Measurements from ENCODE around the gene BRD3OS.
"Not testable (repeated sequence)": the region's sequence is repeated elsewhere in the genome, so short reads cannot be mapped to it uniquely, and the experiment has no call there.

Gene BRD3OS

DNA sequence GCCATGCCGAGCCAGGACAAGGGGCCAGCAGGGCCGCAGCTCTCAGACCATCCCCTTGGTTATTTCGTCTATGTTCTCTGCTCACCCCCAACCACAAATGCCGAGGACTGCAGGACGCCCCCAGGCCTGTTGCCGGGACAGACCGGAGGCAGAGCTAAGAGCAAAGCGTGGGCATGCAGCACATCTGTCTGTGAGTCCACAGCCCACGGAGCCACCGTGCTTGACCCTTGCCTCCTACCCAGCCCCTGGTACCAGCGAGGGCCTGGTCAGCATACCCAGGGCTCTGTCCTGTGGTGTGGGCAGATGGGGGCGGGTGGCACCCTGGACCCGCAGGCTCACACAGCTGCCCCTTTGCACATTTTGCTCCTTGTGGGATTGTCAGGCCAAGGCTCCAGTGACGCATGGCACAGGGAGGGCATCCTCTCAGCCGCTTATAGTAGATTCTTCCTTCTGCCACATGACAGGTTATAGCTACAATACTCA, 37.8 kb downstream of the BRD3OS start:
- DNase-seq (ENCODE audit: low read depth in 2 of 2): no peak

DNA sequence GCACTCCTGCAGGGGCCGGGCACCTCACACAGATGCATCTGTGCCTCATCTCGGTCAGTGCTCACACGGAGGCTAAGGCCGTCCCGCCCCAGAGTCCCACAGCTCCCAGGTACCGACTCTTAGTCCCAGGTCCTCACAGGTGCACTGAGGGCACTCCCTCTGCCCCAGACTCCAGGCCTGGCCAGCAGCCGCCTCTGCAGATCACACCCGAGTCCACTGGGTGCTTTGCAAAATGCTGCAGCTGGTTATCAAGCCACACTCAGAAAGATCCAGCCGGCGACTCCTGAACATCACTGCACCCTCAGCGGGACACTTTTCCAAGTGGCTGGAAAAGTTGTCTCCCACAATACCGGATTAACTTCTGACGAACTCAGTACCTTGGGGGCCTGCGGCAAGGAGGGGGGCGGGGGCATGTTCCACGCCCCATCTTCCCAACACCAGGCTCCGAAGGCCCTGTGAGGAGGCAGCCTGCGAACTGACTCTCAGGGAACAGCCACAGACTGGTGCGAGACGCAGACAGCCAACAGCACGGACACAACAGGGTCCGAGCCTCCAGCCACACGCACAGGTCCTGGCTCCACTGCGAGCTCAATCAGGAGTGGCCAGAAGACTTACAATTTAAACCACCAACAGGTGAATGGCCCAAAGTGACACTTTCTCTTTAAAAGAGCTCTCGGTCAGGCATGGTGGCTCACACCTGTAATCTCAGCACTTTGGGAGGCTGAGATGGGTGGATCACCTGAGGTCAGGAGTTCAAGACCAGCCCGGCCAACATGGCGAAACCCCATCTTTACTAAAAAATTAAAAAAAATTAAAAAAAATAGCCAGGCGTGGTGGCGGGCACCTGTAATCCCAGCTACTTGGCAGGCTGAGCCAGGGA, 38.5 kb downstream of the BRD3OS start:
- no peak for DNase-seq (ENCODE audit: low read depth in 2 of 2)

GRCh38 chr9:134064711-134065110, 39.4 kb downstream of the BRD3OS start:
- DNase-seq (ENCODE audit: low read depth in 2 of 2): no peak

- peak; percentile 27 to 36 for DNase-seq (ENCODE audit: low read depth in 2 of 2)
These were observed 40.5 kb downstream of the BRD3OS start for GRCh38 chr9:134065612-134066419.

- DNase-seq (ENCODE audit: low read depth in 2 of 2): no peak
These were observed 41.2 kb downstream of the BRD3OS start for GRCh38 chr9:134066526-134066912.

- peak in 1 of 2 donors; percentile 17 for DNase-seq (ENCODE audit: low read depth in 2 of 2)
These were observed 41.9 kb downstream of the BRD3OS start for GRCh38 chr9:134066913-134067851.

- DNase-seq (ENCODE audit: low read depth in 2 of 2): peak; percentile 60 to 64
These were observed 42.8 kb downstream of the BRD3OS start, which contains the start of gene BRD3 for GRCh38 chr9:134067904-134068743. Gene BRD3 (minus strand): TSS chr9:134068026. CDS start chr9:134053477, 14,549 bp downstream.

- no peak for DNase-seq (ENCODE audit: low read depth in 2 of 2)
These were observed 43.6 kb downstream of the BRD3OS start for GRCh38 chr9:134068744-134069479.

DNA sequence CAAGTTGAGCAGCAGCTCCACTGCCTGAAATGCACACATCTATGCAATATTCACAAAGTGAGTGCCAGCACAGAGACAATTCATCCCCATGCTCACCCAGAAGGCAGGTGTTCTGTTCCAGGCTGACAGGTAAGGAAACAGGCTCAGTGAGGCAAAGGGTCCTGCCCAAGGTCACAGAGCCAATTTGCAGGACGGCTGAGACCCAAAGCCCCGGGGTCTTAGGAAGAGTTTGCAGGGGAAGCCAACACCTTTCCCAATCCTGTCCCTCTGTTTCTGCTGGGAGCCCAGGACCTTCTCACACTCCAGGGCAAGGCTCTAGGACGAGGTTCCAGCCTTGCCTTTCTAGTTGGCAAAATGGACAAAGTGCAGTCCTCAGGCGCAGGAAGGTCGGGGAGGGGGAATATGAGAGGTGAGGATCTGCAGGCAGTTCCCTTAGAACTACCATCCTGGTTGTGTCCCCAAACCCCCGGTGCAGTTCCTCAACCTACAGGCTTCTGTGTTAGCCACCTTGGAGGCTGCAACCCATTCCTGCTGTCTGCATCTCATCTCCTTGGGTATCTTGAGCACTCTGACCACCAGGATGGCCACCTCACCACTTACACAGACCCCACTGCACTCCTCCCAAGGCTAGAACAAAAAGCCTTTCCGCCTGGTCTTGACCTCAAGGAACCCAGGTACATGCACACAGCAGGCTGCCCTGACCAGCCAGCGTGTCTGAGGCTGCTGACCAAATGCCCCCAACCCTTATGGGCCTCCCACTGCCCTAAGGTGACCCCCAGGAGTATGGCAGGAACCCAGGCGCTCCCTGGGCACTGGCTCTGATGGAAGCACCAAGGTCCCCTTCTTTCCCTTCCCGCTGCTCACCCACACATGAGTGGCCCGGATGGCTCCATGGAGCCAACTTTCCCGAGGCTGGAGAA, 44.5 kb downstream of the BRD3OS start:
- DNase-seq (ENCODE audit: low read depth in 2 of 2): no peak

GRCh38 chr9:134071149-134071548, 45.9 kb downstream of the BRD3OS start:
- DNase-seq (ENCODE audit: low read depth in 2 of 2): no peak

- DNase-seq (ENCODE audit: low read depth in 2 of 2): not testable (repeated sequence)
These were observed 47.4 kb downstream of the BRD3OS start for GRCh38 chr9:134072683-134073082.

- no peak for DNase-seq (ENCODE audit: low read depth in 2 of 2)
These were observed 48.2 kb downstream of the BRD3OS start for GRCh38 chr9:134073500-134073899.

DNA sequence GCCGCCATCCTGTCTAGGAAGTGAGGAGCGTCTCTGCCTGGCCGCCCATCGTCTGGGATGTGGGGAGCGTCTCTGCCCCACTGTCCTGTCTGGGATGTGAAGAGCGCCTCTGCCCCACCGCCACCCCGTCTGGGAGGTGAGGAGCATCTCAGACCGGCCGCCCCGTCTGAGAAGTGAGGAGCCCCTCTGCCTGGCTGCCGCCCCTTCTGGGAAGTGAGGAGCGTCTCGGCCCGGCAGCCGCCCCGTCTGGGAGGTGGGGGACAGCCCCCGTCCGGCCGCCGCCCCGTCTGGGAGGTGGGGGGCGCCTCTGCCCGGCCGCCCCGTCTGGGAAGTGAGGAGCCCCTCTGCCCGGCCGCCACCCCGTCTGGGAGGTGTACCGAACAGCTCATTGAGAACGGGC, 50.4 kb downstream of the BRD3OS start:
- not testable (repeated sequence) for DNase-seq (ENCODE audit: low read depth in 2 of 2)

DNA sequence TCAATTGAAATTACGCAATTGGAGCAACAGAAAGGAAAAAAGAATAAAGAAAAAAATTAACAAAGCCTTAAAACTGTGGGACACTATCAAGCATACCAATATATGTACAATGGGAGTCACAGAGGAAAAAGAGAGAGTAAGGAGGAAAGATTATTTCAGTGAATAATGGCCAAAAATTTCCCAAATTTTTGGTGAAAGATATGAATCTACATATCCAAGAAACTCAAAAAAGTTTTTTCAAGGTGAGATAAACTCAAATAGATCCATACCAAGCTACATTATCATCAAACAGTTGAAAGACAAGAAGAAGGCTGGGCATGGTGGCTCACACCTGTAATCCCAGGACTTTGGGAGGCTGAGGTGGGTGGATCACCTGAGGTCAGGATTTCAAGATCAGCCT, 51.4 kb downstream of the BRD3OS start:
- no peak for DNase-seq (ENCODE audit: low read depth in 2 of 2)

All from stimulated activated CD8-positive, alpha-beta memory T cell treated with anti-CD3 and anti-CD28 coated beads, Interleukin-15, amount 100 ng/mL, for 4 hours (primary cell).